HepG2 (cell line): ENCODE results near the gene TMEM222. TPM values are rescaled to one million over a fixed set of nuclear protein-coding genes. Genes with fewer than 3 reads are reported as not detected.

ENCODE experiments used
- CREB1 ChIP-seq, 2 experiments: fragments of 450-650 bp in 1 of 2; IDR thresholded peaks; 2 replicates each; pipeline ENCODE4 v1.6.1; 2016 to 2017; ENCODE audit warnings: control low read depth in 1 of 2, mild to moderate bottlenecking in 1 of 2, missing compliant biosample characterization in 1 of 2, missing genetic modification characterization in 1 of 2
- FOSL2 ChIP-seq: sonication (generic); formaldehyde crosslinking; IDR thresholded peaks from 2 replicates; pipeline ENCODE4 v1.4.0; 2020; ENCODE audit warnings: missing genetic modification reagents
- KAT7 ChIP-seq: IDR thresholded peaks from 2 replicates; pipeline ENCODE4 v1.6.1; 2018; ENCODE audit warnings: borderline replicate concordance, missing compliant biosample characterization
- KDM5B ChIP-seq: sonication (generic); formaldehyde crosslinking; IDR thresholded peaks from 2 replicates; pipeline ENCODE4 v1.4.0; 2020; ENCODE audit warnings: missing genetic modification reagents, mild to moderate bottlenecking, borderline replicate concordance
- SP1 ChIP-seq, 2 experiments: fragments of 450-650 bp in 1 of 2; sonication (generic) in 1 of 2; formaldehyde crosslinking in 1 of 2; IDR thresholded peaks; 2 replicates each; pipeline versions ENCODE4 v1.4.0 to v1.6.1; 2016 to 2020; ENCODE audit warnings: missing genetic modification reagents in 1 of 2
- ZFP36L1 ChIP-seq: sonication (generic); formaldehyde crosslinking; IDR thresholded peaks from 2 replicates; pipeline ENCODE4 v1.8.0; 2022; ENCODE audit warnings: mild to moderate bottlenecking, missing genetic modification reagents, moderate library complexity
- ZNF530 ChIP-seq: sonication (generic); formaldehyde crosslinking; IDR thresholded peaks from 2 replicates; pipeline ENCODE4 v1.5.0; 2020; ENCODE audit warnings: low read depth, mild to moderate bottlenecking, missing genetic modification reagents
- ZNF614 ChIP-seq: IDR thresholded peaks from 2 replicates; pipeline ENCODE4 v1.6.1; 2018; ENCODE audit warnings: missing biosample characterization, missing genetic modification reagents, inconsistent platforms, borderline replicate concordance
- polyA plus RNA-seq, 8 experiments: library from polyadenylated mRNA; depleted of rRNA in 3 of 8; stranded (reverse) in 7 of 8; unstranded in 1 of 8; fragments of >200 nt; fragmentation: Illumina TruSeq in 4 of 8; extraction: Trizol in 4 of 8; gene quantifications; 2 replicates each; pipeline versions ENCODE4 v1.2.1 to v1.2.3, GENCODE V29; 2011 to 2016; ENCODE audit warnings: low read depth in 4 of 8, missing spikeins in 1 of 8, mixed read lengths in 1 of 8; ENCODE audit not compliant: insufficient read depth in 1 of 8
- total RNA-seq, 5 experiments: library from RNA; depleted of rRNA; stranded (reverse); fragments of >200 nt; fragmentation: Illumina TruSeq; extraction: Trizol; gene quantifications; 2 replicates each; pipeline ENCODE4 v1.2.3, GENCODE V29; 2016; ENCODE audit warnings: low read depth in 1 of 5
- TF ChIP-seq, protein P1 (sequence below): sonication (generic); formaldehyde crosslinking; IDR thresholded peaks from 2 replicates; pipeline ENCODE4 v1.4.0; 2020; ENCODE audit warnings: missing genetic modification reagents
- TF ChIP-seq, protein P2 (sequence below): IDR thresholded peaks from 2 replicates; pipeline ENCODE4 v1.6.1; 2016; ENCODE audit warnings: missing compliant biosample characterization, missing genetic modification reagents, borderline replicate concordance
- TF ChIP-seq, protein P3 (sequence below): sonication (generic); formaldehyde crosslinking; IDR thresholded peaks from 2 replicates; pipeline ENCODE4 v1.4.0; 2020; ENCODE audit warnings: missing genetic modification reagents
- TF ChIP-seq, protein P4 (sequence below): sonication (generic); formaldehyde crosslinking; conservative IDR thresholded peaks from 2 replicates; pipeline ENCODE4 v1.5.0; 2020; ENCODE audit warnings: missing genetic modification reagents

Gene TMEM222
- total and polyA plus RNA-seq, 2 of the 13 experiments (the other 11 are each of a cell fraction or from before 2014, with no cell fraction given): 22.7 to 29.6 TPM

DNA sequence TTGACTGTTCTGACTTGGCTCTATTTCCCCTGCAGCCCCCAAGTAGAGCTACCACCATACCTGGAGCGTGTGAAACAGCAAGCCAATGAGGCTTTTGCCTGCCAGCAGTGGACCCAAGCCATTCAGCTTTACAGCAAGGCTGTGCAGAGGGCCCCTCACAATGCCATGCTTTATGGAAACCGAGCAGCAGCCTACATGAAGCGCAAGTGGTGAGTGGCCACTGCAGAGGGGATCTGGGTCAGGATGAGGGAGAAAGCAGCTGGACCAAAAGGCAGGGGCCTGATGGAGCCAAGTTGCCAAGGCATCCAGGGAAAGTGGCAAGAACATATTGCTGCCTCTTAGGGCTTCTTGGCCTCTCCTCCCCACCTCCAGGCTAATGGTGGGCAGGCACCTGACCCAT lies 24.1 kb upstream of the TMEM222 start (continued):
- no peak for TF ChIP-seq KAT7 (CRISPR knock-in tag)
- TF ChIP-seq, protein P1, sequence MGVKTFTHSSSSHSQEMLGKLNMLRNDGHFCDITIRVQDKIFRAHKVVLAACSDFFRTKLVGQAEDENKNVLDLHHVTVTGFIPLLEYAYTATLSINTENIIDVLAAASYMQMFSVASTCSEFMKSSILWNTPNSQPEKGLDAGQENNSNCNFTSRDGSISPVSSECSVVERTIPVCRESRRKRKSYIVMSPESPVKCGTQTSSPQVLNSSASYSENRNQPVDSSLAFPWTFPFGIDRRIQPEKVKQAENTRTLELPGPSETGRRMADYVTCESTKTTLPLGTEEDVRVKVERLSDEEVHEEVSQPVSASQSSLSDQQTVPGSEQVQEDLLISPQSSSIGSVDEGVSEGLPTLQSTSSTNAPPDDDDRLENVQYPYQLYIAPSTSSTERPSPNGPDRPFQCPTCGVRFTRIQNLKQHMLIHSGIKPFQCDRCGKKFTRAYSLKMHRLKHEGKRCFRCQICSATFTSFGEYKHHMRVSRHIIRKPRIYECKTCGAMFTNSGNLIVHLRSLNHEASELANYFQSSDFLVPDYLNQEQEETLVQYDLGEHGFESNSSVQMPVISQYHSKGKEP (CRISPR knock-in tag): no peak
- TF ChIP-seq, protein P2, sequence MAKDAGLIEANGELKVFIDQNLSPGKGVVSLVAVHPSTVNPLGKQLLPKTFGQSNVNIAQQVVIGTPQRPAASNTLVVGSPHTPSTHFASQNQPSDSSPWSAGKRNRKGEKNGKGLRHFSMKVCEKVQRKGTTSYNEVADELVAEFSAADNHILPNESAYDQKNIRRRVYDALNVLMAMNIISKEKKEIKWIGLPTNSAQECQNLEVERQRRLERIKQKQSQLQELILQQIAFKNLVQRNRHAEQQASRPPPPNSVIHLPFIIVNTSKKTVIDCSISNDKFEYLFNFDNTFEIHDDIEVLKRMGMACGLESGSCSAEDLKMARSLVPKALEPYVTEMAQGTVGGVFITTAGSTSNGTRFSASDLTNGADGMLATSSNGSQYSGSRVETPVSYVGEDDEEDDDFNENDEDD (CRISPR knock-in tag): no peak
- no peak for TF ChIP-seq ZFP36L1
- TF ChIP-seq, protein P3, sequence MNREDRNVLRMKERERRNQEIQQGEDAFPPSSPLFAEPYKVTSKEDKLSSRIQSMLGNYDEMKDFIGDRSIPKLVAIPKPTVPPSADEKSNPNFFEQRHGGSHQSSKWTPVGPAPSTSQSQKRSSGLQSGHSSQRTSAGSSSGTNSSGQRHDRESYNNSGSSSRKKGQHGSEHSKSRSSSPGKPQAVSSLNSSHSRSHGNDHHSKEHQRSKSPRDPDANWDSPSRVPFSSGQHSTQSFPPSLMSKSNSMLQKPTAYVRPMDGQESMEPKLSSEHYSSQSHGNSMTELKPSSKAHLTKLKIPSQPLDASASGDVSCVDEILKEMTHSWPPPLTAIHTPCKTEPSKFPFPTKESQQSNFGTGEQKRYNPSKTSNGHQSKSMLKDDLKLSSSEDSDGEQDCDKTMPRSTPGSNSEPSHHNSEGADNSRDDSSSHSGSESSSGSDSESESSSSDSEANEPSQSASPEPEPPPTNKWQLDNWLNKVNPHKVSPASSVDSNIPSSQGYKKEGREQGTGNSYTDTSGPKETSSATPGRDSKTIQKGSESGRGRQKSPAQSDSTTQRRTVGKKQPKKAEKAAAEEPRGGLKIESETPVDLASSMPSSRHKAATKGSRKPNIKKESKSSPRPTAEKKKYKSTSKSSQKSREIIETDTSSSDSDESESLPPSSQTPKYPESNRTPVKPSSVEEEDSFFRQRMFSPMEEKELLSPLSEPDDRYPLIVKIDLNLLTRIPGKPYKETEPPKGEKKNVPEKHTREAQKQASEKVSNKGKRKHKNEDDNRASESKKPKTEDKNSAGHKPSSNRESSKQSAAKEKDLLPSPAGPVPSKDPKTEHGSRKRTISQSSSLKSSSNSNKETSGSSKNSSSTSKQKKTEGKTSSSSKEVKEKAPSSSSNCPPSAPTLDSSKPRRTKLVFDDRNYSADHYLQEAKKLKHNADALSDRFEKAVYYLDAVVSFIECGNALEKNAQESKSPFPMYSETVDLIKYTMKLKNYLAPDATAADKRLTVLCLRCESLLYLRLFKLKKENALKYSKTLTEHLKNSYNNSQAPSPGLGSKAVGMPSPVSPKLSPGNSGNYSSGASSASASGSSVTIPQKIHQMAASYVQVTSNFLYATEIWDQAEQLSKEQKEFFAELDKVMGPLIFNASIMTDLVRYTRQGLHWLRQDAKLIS: no peak
- TF ChIP-seq CREB1 (IDR thresholded peaks at IDR 0.05): no peak
- TF ChIP-seq CREB1 (CRISPR knock-in tag; IDR thresholded peaks at IDR 0.05): no peak
- no peak for TF ChIP-seq ZNF614 (CRISPR knock-in tag)
- no peak for TF ChIP-seq FOSL2 (CRISPR knock-in tag)
- TF ChIP-seq SP1 (IDR thresholded peaks at IDR 0.05): no peak
- no peak for TF ChIP-seq SP1 (CRISPR knock-in tag; IDR thresholded peaks at IDR 0.05)
- TF ChIP-seq KDM5B (CRISPR knock-in tag): no peak
- no peak for TF ChIP-seq ZNF530 (CRISPR knock-in tag)
- TF ChIP-seq, protein P4, sequence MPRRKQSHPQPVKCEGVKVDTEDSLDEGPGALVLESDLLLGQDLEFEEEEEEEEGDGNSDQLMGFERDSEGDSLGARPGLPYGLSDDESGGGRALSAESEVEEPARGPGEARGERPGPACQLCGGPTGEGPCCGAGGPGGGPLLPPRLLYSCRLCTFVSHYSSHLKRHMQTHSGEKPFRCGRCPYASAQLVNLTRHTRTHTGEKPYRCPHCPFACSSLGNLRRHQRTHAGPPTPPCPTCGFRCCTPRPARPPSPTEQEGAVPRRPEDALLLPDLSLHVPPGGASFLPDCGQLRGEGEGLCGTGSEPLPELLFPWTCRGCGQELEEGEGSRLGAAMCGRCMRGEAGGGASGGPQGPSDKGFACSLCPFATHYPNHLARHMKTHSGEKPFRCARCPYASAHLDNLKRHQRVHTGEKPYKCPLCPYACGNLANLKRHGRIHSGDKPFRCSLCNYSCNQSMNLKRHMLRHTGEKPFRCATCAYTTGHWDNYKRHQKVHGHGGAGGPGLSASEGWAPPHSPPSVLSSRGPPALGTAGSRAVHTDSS: no peak
